Activated CD4-positive, alpha-beta T cell treated with anti-CD3 and anti-CD28 coated beads, Interleukin-2, amount 50 U/mL, for 48 hours (primary cell): ENCODE results near the gene GEMIN5.
"Not testable (repeated sequence)": the region's sequence is repeated elsewhere in the genome, so short reads cannot be mapped to it uniquely, and the experiment has no call there.

ENCODE experiments used
- DNase-seq, 2 experiments: peaks; one replicate each; pipeline ENCODE4 v3.0.0-alpha.2; 2020

The GEMIN5 gene, protein sequence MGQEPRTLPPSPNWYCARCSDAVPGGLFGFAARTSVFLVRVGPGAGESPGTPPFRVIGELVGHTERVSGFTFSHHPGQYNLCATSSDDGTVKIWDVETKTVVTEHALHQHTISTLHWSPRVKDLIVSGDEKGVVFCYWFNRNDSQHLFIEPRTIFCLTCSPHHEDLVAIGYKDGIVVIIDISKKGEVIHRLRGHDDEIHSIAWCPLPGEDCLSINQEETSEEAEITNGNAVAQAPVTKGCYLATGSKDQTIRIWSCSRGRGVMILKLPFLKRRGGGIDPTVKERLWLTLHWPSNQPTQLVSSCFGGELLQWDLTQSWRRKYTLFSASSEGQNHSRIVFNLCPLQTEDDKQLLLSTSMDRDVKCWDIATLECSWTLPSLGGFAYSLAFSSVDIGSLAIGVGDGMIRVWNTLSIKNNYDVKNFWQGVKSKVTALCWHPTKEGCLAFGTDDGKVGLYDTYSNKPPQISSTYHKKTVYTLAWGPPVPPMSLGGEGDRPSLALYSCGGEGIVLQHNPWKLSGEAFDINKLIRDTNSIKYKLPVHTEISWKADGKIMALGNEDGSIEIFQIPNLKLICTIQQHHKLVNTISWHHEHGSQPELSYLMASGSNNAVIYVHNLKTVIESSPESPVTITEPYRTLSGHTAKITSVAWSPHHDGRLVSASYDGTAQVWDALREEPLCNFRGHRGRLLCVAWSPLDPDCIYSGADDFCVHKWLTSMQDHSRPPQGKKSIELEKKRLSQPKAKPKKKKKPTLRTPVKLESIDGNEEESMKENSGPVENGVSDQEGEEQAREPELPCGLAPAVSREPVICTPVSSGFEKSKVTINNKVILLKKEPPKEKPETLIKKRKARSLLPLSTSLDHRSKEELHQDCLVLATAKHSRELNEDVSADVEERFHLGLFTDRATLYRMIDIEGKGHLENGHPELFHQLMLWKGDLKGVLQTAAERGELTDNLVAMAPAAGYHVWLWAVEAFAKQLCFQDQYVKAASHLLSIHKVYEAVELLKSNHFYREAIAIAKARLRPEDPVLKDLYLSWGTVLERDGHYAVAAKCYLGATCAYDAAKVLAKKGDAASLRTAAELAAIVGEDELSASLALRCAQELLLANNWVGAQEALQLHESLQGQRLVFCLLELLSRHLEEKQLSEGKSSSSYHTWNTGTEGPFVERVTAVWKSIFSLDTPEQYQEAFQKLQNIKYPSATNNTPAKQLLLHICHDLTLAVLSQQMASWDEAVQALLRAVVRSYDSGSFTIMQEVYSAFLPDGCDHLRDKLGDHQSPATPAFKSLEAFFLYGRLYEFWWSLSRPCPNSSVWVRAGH (N-terminal part only)

DNA sequence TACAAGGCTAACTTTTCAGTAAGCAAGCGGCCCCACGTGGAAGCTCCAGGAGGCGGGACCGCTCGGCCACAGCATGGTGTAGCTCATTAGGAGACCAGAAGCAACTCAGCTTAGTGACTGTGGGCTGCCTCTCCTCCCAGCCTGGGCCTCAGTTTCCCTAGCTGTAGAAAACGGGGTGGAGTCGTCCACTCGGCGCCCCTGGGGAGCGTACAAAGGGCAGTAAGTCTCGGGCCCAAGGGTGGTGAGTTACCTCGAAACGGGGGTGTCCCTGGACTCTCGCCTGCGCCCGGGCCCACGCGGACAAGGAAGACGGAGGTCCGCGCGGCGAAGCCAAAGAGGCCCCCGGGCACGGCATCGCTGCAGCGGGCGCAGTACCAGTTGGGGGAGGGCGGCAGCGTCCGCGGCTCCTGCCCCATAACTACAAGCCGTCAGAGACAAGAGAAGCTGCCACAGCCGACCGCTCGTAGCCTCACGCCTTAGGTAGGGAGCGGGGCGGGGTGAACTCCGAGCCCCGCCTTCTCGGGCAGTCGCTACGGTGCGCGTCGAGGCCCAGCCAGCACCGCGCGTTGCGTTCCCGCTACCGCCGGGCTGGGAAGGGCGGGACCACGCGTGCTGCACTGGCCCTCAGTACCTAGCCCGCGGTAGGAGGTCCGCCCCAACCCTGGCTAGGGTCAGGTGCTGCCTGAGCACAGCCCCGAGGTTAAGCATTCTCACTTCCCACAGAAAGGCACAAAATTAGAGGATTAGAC is at the start of gene GEMIN5:
Gene GEMIN5 (minus strand): TSS at position 494 of the 749 bp plus-strand sequence. CDS start 78 bp downstream, at position 416.
- DNase-seq = peak; percentile 85 to 86

DNA sequence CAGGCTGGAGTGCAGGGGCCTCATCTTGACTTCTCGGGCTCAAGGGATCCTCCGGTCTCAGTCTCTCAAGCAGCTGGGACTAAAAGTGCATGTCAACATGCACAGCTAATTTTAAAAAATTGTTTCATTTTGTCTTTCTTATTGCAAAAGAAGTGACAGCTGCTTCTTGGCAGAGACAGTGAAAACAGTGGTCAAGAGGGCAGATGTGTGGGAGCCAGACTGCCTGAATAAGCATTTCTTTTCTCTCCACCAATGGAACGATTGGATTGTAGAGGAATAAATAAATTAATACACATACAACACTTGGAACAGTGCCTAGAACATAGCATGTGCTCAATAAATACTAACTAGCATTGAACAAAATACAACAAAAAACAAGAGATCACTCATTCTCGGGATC is 48.1 kb upstream of the GEMIN5 start:
- DNase-seq = no peak

DNA sequence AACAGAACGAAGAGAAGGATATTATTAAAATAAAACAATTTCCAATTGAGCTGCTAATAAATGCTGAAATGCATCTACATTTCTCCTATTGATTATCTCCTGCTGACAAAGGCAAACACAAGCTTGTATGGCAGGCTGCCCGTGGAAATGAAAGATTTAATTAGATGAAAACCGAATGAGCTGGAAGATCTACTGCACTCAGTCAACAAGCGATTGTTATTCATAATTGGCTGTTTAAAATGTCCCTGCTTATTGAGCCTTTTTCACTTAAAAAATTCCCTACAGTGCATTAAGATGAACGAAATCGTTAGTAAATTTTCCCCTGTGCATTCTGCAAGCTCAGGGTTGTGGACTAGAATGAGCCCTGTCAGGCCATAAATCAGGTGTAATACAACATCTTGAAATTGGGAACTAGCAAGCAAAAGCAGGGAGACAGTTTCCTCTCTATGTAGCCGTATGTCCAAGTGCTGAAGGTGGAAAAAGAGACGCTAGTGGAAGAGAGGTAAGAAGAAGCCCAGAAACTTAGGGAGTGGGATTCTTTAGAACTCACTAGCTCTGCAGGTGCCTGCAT is 47.0 kb upstream of the GEMIN5 start:
- no peak for DNase-seq

DNA sequence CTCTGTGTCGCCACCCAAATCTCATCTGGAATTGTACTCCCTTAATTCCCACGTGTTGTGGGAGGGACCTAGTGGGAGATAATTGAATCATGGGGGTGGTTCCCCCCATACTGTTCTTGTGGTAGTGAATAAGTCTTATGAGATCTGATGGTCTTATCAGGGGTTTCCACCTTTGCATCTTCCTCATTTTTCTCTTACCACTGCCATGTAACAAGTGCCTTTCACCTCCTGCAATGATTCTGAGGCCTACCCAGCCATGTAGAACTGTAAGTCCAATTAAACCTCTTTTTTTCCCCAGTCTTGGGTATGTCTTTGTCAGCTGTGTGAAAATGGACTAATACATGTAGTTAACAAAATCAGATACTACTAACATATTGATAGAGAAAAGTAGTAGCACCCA is 40.3 kb upstream of the GEMIN5 start:
- not testable (repeated sequence) for DNase-seq

DNA sequence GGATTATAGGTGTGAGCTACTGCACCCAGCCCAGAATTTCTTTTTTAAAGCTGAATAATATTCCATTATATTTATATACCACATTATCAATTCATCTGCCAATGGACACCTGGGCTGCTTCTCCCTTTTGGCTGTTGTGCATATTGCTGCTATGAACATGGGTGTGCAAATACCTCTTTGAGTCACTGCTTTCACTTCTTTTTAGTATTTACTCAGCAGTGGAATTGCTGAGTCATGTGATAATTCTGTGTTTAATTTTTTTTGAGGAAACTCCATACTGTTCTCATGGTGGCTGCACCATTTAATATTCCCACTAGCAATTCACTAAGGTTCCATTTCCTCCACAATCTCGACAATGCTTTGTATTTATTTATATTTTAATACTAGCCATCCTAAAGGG is 39.4 kb upstream of the GEMIN5 start:
- no peak for DNase-seq

DNA sequence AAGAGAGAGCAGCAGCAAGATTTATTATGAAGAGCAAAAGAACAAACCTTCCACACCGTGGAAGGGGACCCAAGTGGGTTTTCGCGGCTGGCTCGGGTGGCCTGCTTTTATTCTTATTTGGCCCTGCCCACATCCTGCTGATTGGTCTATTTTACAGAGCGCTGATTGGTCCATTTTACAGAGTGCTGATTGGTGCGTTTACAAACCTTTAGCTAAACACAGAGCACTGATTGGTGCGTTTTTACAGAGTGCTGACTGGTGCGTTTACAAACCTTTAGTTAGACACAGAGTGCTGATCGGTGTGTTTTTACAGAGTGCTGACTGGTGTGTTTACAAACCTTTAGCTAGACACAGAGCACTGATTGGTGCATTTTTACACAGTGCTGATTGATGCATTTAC is 38.1 kb upstream of the GEMIN5 start:
- DNase-seq = not testable (repeated sequence)

DNA sequence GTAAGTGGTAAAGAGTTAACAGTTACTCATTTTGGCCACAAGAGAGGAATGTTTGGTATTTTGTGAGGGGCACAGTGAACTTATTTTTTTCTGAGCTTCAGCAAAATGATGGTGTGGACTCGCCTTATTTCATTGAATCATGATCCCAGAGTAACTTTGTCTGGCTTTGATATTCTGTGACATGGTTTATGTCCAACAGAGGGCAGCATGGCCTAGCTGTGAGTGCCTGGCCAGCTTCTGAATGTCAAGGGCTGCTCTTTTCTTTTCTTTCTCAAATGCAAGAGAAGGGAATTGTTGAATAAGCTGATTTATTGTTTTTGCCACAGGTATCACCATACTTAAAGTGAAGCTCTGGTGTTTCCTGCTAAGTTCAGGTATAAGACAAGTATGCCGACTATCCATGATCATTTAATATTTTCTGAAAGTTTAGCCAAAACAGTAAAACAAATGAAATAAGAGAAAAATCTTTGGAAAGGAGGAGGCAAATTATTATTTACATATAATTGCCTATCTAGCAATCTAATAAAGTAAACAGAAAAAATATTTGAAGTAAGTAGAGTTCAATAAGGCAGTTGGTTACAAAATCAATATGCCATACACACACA is 34.6 kb upstream of the GEMIN5 start:
- DNase-seq = no peak

DNA sequence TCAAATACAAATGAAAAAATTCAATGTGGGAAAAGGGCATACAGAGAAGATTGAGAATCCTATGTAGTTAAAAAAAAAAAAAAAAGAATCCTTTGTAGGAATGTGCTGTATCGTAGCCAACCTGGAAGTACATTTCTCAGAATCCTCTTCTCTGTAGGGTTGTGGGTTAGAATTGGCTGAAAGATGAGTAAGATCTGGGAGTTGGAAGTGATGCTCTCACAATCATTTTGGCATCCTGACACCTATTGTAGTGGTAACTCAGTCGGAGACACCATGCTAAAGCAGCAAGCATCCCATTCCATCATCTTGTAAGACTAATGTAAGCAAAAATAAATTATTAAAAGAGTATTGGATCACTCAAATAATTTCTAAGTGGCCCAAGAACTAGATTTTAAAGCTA is 33.5 kb upstream of the GEMIN5 start:
- DNase-seq = no peak

DNA sequence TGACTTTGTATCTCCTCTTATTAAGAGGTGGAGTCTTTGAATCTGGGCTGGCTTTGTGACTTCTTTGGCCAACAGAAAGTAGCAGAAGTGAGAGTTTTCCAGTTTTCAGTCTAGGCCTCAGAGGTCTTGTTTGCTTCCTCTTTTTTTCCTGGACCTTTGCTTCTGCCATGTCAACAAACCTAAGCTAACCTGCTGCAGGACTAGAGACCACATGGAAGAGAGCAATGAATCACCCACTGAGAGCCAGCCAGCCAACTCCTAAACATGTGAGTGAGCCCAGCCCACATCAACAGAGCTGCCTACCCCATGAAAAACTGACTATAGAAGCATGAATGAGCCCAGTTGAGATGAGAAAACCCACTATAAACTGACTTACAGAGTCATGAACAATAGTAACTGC is 32.7 kb upstream of the GEMIN5 start:
- DNase-seq = no peak

DNA sequence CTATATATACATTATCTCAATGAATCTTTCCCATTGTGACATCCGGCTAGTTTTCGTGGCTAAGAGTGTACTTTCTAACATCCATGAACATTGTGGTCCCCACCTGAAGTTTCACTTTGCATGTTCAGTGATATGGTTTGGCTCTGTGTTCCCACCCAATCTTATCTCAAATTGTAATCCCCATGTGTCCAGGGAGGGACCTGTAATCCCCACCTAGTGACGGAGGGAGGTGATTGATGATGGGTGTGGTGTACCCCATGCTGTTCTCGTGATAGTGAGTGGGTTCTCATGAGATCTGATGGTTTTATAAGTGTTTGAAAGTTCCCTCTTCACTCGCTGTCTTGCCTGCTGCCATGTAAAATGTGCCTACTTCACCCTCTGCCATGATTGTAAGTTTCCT is 30.9 kb upstream of the GEMIN5 start:
- no peak for DNase-seq

DNA sequence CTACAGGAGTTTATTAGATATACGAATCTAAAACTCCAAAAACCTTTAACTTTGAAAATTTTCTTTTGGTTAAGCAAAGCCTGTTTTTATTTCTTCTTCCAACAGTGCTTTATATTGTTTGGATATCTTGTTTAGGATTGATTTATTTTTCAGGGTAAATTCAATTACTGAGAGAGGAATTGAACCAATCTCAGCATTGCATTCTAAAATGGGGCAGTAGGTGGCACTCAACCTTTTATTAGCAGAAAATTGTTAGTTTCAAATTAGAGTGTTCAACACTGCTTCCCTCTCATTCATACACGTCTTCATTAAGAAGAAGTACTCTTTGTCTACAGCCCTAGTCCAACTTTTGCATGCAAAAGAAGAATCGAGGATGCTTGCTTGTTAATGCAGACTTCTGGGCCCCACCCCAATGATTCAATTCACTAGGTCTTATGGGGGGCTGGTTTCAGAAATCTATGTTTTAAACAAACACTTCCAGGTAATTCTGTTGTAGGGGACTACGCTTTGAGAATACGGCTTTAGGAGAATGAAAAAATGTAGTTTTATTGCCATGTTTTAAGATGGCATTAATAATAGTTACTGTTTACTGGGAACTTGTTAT is 29.5 kb upstream of the GEMIN5 start:
- no peak for DNase-seq

DNA sequence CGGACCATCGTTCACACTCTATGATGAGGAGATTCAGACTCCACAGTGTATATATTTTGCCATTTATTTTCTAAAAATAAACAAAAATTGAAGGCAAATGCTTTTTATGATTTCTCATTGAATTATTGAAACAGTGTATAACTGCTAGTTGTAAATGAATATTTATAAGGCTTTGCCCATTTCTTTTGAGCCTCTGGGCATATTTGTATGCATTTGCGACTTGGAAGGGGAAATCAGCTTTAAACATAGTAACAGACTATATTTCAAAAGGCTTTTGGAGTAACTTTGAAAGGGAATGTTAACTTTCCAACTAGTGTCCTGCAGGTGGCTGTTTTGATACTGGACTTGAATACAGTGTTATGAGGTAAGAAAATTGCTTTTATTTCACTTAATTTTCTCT is 28.9 kb upstream of the GEMIN5 start:
- no peak for DNase-seq

DNA sequence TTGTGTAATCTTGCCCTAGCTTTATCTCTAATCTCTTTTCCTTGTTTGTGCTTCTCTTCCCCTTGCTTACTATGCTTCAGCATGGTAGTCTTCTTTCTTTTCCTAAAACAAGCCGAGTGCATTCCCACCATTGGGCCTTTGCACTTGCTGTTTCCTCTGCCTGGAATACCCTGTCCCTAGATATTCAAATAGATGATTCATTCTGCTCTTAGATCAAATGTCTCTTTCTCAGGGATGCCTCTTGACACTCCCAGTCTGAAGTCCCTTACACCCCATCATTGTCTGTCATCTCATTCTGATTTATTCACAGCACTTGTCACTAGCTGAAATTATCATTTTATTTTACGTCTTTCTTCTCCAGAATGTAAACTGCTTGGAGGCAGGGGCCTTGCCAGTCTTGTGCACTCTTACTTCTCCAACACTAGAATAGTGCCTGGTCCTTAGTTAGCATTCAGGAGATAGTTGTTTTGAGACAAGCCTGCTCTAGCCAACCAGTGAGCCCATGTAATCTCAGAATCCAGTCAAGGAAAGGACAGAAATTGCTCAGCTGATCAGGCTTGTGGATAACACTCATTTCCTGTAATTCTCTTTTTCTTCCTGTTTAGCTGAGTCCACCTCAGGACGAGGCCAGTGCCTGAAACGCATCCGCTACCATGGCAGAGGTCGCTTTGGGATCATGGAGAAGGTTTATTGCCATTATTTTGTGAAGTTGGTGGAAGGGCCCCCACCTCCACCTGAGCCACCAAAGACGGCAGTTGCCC is 28.2 kb upstream of the GEMIN5 start:
- no peak for DNase-seq

DNA sequence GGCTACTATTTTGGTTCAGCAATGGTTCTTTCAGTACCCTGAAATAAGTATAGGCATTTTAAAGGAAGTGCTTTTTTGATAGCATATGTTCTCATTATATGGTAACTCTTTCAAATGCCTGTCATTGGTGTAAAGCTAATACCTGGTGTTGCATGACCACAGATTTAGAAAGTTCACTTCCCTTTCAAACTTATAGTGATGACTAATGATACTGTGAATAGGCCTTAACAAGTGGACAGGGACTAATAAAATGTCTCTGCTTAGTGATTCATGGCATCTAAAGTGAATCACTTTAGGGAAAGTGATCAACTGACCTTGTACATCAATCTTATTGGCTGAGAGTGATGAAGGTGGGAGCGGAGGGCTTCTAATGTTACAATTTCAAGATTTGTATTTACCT is 24.5 kb upstream of the GEMIN5 start:
- DNase-seq = no peak

DNA sequence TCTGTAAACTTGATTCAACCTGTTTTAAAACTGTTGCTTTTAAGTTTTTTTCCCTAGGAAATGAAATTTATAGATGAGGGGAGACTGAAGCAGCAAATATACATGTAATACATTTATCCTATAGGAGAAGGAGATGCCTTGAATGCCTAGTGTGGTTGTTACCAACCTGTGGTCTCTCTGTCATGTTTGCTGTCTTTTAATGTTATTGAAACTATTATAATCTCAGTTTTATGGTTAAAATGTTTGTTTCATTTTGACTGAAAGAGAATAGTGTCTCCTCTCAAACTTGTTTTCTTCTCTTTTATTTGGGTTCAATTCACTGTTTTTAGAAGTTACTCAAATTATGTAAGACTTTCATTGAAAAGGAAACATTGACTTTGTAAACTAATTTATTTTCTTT is 18.7 kb upstream of the GEMIN5 start:
- DNase-seq = no peak

DNA sequence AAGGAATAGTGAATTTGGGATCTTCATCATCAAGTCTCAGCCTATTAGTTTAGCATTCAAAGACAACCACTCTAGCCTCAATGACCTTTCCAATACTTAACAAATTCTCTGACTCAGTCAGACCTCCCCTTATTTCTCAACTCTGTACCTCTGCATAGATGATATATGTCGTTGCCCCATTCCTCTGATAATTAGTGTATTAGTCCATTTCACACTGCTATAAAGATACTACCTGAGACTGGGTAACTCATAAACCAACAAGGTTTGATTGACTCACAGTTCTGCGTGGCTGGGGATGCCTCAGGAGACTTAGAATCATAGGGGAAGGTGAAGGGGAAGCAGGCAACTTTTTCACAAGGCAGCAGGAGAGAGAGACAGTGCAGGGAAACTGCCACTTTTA is 11.8 kb upstream of the GEMIN5 start:
- no peak for DNase-seq

DNA sequence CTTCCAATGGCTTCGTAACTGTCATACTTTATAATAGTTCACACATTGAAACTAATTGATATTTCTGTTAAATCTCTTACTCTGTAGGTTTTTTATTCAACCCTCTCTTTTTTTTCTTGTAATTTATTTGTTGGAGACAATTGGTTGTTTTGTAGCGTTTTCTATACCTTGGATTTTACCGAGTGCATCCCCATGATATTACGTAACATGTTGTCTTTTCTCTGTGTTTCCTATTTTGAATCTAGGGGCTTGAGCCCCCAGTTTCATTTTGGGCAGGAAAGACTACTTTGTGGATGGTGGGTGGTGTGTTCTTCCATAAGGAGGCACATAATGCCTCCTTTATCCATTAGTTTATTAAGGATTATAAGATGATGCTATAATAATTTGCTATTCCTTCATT is 10.3 kb upstream of the GEMIN5 start:
- no peak for DNase-seq

DNA sequence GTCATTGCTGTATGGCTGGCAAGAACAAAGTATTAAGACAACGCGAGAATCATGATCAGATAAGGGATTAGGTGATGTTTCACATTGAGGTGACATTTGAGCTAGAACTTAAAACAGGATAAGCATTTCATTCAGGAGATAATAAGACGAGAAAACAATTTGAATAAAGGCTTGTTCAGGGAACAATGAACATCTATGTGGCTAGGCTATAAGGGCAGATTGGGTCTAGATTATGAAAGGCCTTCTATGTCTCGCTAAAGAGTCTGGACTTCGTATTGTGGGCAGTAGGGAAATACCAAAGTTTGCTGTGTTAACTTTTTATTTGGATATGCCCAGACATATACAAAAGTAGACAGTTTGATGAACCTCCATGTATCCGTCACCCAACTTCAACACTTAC is 9.8 kb upstream of the GEMIN5 start:
- DNase-seq = no peak

DNA sequence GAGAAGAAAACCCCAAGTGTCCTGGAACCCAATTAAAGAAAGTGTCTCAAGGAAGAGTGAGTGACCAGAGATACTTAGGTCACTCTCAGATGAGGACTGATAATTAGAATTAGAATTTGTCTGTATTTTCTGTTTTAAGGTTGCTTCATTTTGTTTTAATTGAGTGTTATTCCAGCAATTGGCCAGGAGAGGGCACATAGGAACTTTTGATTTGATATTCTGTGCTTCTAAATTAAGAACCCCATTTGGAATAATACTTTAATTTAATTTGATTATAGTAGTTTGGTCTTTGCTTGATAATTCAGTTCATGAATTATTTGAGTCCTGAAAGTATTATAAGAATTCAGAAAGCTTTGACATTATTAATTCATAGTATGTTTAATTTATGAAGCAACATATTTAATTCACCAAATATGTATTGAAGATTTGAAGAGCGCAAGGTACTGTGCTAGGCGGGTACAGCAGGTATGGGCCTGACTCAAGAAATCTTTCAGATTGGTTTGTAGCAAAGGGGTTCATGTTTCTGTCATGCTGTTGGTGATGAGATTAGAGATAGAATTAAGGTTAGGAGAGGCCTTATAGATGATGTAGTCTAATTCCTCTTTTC is 7.8 kb upstream of the GEMIN5 start:
- no peak for DNase-seq

DNA sequence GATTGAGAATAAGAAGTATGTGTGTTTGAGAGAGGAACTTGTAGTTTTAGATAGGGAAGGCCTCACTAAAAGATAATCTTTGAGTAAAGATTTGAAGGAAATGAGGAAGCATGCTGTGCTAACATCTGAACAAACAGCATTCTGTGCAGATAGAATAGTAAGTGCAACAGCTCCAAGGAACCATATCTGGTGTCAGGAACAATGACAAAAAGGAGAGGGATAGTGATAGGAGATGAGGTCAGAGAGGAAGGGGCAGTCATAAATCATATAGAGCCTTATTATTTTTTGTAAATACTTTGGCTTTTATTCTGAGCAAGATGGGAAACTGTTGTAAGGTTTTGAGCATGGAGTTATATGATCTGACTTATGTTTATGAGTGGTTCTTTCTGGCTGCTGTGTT is 6.7 kb upstream of the GEMIN5 start:
- no peak for DNase-seq
